Loucy (cell line): ENCODE data around the gene POU3F1.

Experiments used
- EZH2phosphoT487 ChIP-seq: fragments of 200-600 bp; IDR thresholded peaks from 2 replicates; pipeline ENCODE4 v1.6.1; 2018; ENCODE audit warnings: antibody characterized with exemption, mild to moderate bottlenecking, moderate library complexity, borderline replicate concordance
- TF ChIP-seq, protein P1 (sequence below): fragments of 200-600 bp; sonication (generic); conservative IDR thresholded peaks from 2 replicates; pipeline ENCODE4 v1.5.1; 2014; ENCODE audit warnings: mild to moderate bottlenecking, antibody characterized with exemption, low read length

DNA sequence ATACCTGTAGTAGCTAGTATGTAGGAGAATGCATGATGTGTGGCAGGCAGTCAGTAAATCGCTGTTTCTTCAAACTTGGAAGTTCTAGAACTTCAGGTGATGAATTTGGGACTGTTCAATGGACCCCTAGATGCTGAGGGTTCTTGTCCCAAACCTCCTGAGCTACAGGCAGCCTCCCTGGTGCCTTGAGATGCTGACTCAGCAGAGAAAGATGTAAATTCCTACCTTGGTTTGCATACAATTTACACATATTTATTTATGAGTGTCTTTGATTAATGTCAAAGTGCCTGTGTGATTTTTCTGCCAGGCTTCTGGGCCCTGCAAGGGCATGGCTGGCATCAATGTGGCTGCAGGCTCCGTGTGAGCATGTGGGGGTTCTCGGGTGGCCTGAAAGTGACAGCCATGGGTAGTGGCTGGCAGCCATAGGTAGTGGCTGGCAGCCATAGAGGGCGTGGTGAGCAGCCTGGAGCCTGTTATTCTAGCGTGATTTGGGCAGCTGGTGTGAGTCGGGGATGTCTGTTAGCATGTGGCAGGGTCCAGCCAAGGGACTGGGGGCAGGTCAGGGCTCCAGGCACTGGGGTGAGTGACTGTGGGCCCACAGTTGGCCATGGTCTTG lies 13.2 kb upstream of the POU3F1 start:
- TF ChIP-seq, protein P1, sequence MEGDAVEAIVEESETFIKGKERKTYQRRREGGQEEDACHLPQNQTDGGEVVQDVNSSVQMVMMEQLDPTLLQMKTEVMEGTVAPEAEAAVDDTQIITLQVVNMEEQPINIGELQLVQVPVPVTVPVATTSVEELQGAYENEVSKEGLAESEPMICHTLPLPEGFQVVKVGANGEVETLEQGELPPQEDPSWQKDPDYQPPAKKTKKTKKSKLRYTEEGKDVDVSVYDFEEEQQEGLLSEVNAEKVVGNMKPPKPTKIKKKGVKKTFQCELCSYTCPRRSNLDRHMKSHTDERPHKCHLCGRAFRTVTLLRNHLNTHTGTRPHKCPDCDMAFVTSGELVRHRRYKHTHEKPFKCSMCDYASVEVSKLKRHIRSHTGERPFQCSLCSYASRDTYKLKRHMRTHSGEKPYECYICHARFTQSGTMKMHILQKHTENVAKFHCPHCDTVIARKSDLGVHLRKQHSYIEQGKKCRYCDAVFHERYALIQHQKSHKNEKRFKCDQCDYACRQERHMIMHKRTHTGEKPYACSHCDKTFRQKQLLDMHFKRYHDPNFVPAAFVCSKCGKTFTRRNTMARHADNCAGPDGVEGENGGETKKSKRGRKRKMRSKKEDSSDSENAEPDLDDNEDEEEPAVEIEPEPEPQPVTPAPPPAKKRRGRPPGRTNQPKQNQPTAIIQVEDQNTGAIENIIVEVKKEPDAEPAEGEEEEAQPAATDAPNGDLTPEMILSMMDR: no peak
- no peak for TF ChIP-seq EZH2phosphoT487
